ENCODE results near the gene DSCAM. TPM values are rescaled to one million over a fixed set of nuclear protein-coding genes. Genes with fewer than 3 reads are reported as not detected.

DSCAM gene
- total and polyA plus RNA-seq, 4 experiments from 2014 or later, result not detected

GRCh38 chr21:40769231-40769630 is 77.7 kb downstream of the DSCAM start:
- intact Hi-C loops (cut with micrococcal nuclease), result no loop called here
- Mint-ChIP-seq H3K4me3 (no peak overlapping the region), H3K27ac (no peak overlapping the region), H3K4me1 (no peaks in the 10 kb centered on the region), H3K9me3 (peaks cover 0 to 5% (median 2%) of the 10 kb centered on the region in 8 donors), H3K27me3 (no peaks in the 10 kb centered on the region), H3K36me3 (no peaks in the 10 kb centered on the region)
- Histone ChIP-seq H3K27ac (ENCODE audit: low read depth, low read length) (no peak overlapping the region), H3K4me3 (ENCODE audit: low read length in 2 of 2) (no peak overlapping the region), H3K36me3 (ENCODE audit: insufficient read depth, low read length) (no peaks in the 10 kb centered on the region), H3K9me3 (ENCODE audit: control insufficient read depth in 1 of 2, low read length in 2 of 2) (no peaks in the 10 kb centered on the region), H3K4me1 (ENCODE audit: insufficient read depth, low read length) (no peaks in the 10 kb centered on the region), H3K27me3 (ENCODE audit: insufficient read depth, low read length) (no peaks in the 10 kb centered on the region)
- ChIA-PET POLR2A (ENCODE audit: partially characterized antibody) (no interaction called here), CTCF (ENCODE audit: partially characterized antibody) (no interaction called here)
- DNase-seq, result no peak

- intact Hi-C loops (cut with micrococcal nuclease), result no loop called here
- DNase-seq, result no peak
- no peaks in the 10 kb centered on the region for H3K27me3 ChIP-seq (ENCODE audit: insufficient read depth, low read length)
- no peaks in the 10 kb centered on the region for H3K4me1 Mint-ChIP-seq
- ChIA-PET CTCF (ENCODE audit: partially characterized antibody) (no interaction called here), POLR2A (ENCODE audit: partially characterized antibody) (no interaction called here)
- no peaks in the 10 kb centered on the region for H3K36me3 Mint-ChIP-seq
- no peaks in the 10 kb centered on the region for H3K36me3 ChIP-seq (ENCODE audit: insufficient read depth, low read length)
- H3K27ac ChIP-seq (ENCODE audit: low read depth, low read length), result no peak overlapping the region
- H3K9me3 ChIP-seq (ENCODE audit: control insufficient read depth in 1 of 2, low read length in 2 of 2), result no peaks in the 10 kb centered on the region
- no peak overlapping the region for H3K4me3 Mint-ChIP-seq
- peaks cover 0 to 5% (median 1%) of the 10 kb centered on the region in 8 donors for H3K9me3 Mint-ChIP-seq
- no peaks in the 10 kb centered on the region for H3K27me3 Mint-ChIP-seq
- H3K27ac Mint-ChIP-seq, result no peak overlapping the region
- no peak overlapping the region for H3K4me3 ChIP-seq (ENCODE audit: low read length in 2 of 2)
- no peaks in the 10 kb centered on the region for H3K4me1 ChIP-seq (ENCODE audit: insufficient read depth, low read length)
Measured at GRCh38 chr21:40768056-40768455, 78.9 kb downstream of the DSCAM start.

- Mint-ChIP-seq H3K27me3 (no peaks in the 10 kb centered on the region), H3K9me3 (peaks cover 0 to 7% (median 0%) of the 10 kb centered on the region in 8 donors), H3K36me3 (no peaks in the 10 kb centered on the region), H3K27ac (no peak overlapping the region), H3K4me3 (no peak overlapping the region), H3K4me1 (no peaks in the 10 kb centered on the region)
- no peak overlapping the region for H3K4me3 ChIP-seq (ENCODE audit: low read length in 2 of 2)
- no peaks in the 10 kb centered on the region for H3K9me3 ChIP-seq (ENCODE audit: control insufficient read depth in 1 of 2, low read length in 2 of 2)
- H3K4me1 ChIP-seq (ENCODE audit: insufficient read depth, low read length), result no peaks in the 10 kb centered on the region
- no peaks in the 10 kb centered on the region for H3K27me3 ChIP-seq (ENCODE audit: insufficient read depth, low read length)
- ChIA-PET POLR2A (ENCODE audit: partially characterized antibody) (no interaction called here), CTCF (ENCODE audit: partially characterized antibody) (no interaction called here)
- intact Hi-C loops (cut with micrococcal nuclease), result no loop called here
- no peaks in the 10 kb centered on the region for H3K36me3 ChIP-seq (ENCODE audit: insufficient read depth, low read length)
- DNase-seq, result no peak
- no peak overlapping the region for H3K27ac ChIP-seq (ENCODE audit: low read depth, low read length)
Measured at GRCh38 chr21:40766381-40766780, 80.6 kb downstream of the DSCAM start.

GRCh38 chr21:40765811-40766210 is 81.1 kb downstream of the DSCAM start:
- H3K9me3 ChIP-seq (ENCODE audit: control insufficient read depth in 1 of 2, low read length in 2 of 2), result no peaks in the 10 kb centered on the region
- Mint-ChIP-seq H3K9me3 (peaks cover 0 to 5% (median 2%) of the 10 kb centered on the region in 8 donors), H3K27ac (no peak overlapping the region), H3K36me3 (no peaks in the 10 kb centered on the region), H3K27me3 (no peaks in the 10 kb centered on the region), H3K4me1 (no peaks in the 10 kb centered on the region), H3K4me3 (no peak overlapping the region)
- CTCF ChIA-PET (ENCODE audit: partially characterized antibody), result no interaction called here
- H3K27me3 ChIP-seq (ENCODE audit: insufficient read depth, low read length), result no peaks in the 10 kb centered on the region
- DNase-seq, result no peak
- H3K4me3 ChIP-seq (ENCODE audit: low read length in 2 of 2), result no peak overlapping the region
- no peak overlapping the region for H3K27ac ChIP-seq (ENCODE audit: low read depth, low read length)
- no peaks in the 10 kb centered on the region for H3K36me3 ChIP-seq (ENCODE audit: insufficient read depth, low read length)
- intact Hi-C loops (cut with micrococcal nuclease), result no loop called here
- no peaks in the 10 kb centered on the region for H3K4me1 ChIP-seq (ENCODE audit: insufficient read depth, low read length)
- POLR2A ChIA-PET (ENCODE audit: partially characterized antibody), result no interaction called here

GRCh38 chr21:40760821-40761220 is 86.1 kb downstream of the DSCAM start:
- DNase-seq, result no peak
- Histone ChIP-seq H3K4me3 (ENCODE audit: low read length in 2 of 2) (no peak overlapping the region), H3K4me1 (ENCODE audit: insufficient read depth, low read length) (no peaks in the 10 kb centered on the region), H3K27ac (ENCODE audit: low read depth, low read length) (no peak overlapping the region), H3K9me3 (ENCODE audit: control insufficient read depth in 1 of 2, low read length in 2 of 2) (no peaks in the 10 kb centered on the region), H3K36me3 (ENCODE audit: insufficient read depth, low read length) (no peaks in the 10 kb centered on the region), H3K27me3 (ENCODE audit: insufficient read depth, low read length) (no peaks in the 10 kb centered on the region)
- Mint-ChIP-seq H3K36me3 (no peaks in the 10 kb centered on the region), H3K27me3 (peaks cover 0 to 1% of the 10 kb centered on the region in 2 donors), H3K9me3 (peaks cover 0 to 20% (median 4%) of the 10 kb centered on the region in 8 donors), H3K4me1 (no peaks in the 10 kb centered on the region), H3K4me3 (no peak overlapping the region), H3K27ac (no peak overlapping the region)
- CTCF ChIA-PET (ENCODE audit: partially characterized antibody), result no interaction called here
- POLR2A ChIA-PET (ENCODE audit: partially characterized antibody), result no interaction called here
- intact Hi-C loops (cut with micrococcal nuclease), result no loop called here

GRCh38 chr21:40759061-40759460 is 87.9 kb downstream of the DSCAM start:
- H3K27me3 Mint-ChIP-seq, result peaks cover 0 to 2% of the 10 kb centered on the region in 2 donors
- no peak overlapping the region for H3K4me3 Mint-ChIP-seq
- no peak overlapping the region for H3K4me3 ChIP-seq (ENCODE audit: low read length in 2 of 2)
- no peaks in the 10 kb centered on the region for H3K4me1 ChIP-seq (ENCODE audit: insufficient read depth, low read length)
- H3K9me3 Mint-ChIP-seq, result peaks cover 0 to 20% (median 3%) of the 10 kb centered on the region in 8 donors
- no peak for DNase-seq
- no peaks in the 10 kb centered on the region for H3K9me3 ChIP-seq (ENCODE audit: control insufficient read depth in 1 of 2, low read length in 2 of 2)
- no peaks in the 10 kb centered on the region for H3K36me3 Mint-ChIP-seq
- no peak overlapping the region for H3K27ac ChIP-seq (ENCODE audit: low read depth, low read length)
- H3K36me3 ChIP-seq (ENCODE audit: insufficient read depth, low read length), result no peaks in the 10 kb centered on the region
- ChIA-PET POLR2A (ENCODE audit: partially characterized antibody) (no interaction called here), CTCF (ENCODE audit: partially characterized antibody) (no interaction called here)
- no peaks in the 10 kb centered on the region for H3K27me3 ChIP-seq (ENCODE audit: insufficient read depth, low read length)
- no peak overlapping the region for H3K27ac Mint-ChIP-seq
- H3K4me1 Mint-ChIP-seq, result no peaks in the 10 kb centered on the region
- intact Hi-C loops (cut with micrococcal nuclease), result no loop called here

GRCh38 chr21:40757366-40757765 is 89.6 kb downstream of the DSCAM start:
- CTCF ChIA-PET (ENCODE audit: partially characterized antibody), result no interaction called here
- intact Hi-C loops (cut with micrococcal nuclease), result no loop called here

GRCh38 chr21:40754466-40754865 is 92.5 kb downstream of the DSCAM start:
- H3K36me3 Mint-ChIP-seq, result no peaks in the 10 kb centered on the region
- Histone ChIP-seq H3K9me3 (ENCODE audit: control insufficient read depth in 1 of 2, low read length in 2 of 2) (no peaks in the 10 kb centered on the region), H3K4me3 (ENCODE audit: low read length in 2 of 2) (no peak overlapping the region), H3K4me1 (ENCODE audit: insufficient read depth, low read length) (no peaks in the 10 kb centered on the region), H3K27me3 (ENCODE audit: insufficient read depth, low read length) (no peaks in the 10 kb centered on the region), H3K36me3 (ENCODE audit: insufficient read depth, low read length) (no peaks in the 10 kb centered on the region), H3K27ac (ENCODE audit: low read depth, low read length) (no peak overlapping the region)
- no peak for DNase-seq
- CTCF ChIA-PET (ENCODE audit: partially characterized antibody), result no interaction called here
- H3K4me1 Mint-ChIP-seq, result no peaks in the 10 kb centered on the region
- no peak overlapping the region for H3K4me3 Mint-ChIP-seq
- intact Hi-C loops (cut with micrococcal nuclease), result no loop called here
- no peak overlapping the region for H3K27ac Mint-ChIP-seq
- H3K9me3 Mint-ChIP-seq, result peaks cover 0 to 12% (median 3%) of the 10 kb centered on the region in 8 donors
- H3K27me3 Mint-ChIP-seq, result peaks cover 0 to 3% of the 10 kb centered on the region in 2 donors
- POLR2A ChIA-PET (ENCODE audit: partially characterized antibody), result no interaction called here

More at GRCh38 chr21:40757366-40757765, 89.6 kb downstream of the DSCAM start:
- Mint-ChIP-seq H3K27me3 (peaks cover 0 to 3% of the 10 kb centered on the region in 2 donors), H3K4me1 (no peaks in the 10 kb centered on the region), H3K4me3 (no peak overlapping the region), H3K27ac (no peak overlapping the region), H3K9me3 (peaks cover 0 to 20% (median 3%) of the 10 kb centered on the region in 8 donors), H3K36me3 (no peaks in the 10 kb centered on the region)
- H3K27ac ChIP-seq (ENCODE audit: low read depth, low read length), result no peak overlapping the region
- no peaks in the 10 kb centered on the region for H3K4me1 ChIP-seq (ENCODE audit: insufficient read depth, low read length)
- H3K9me3 ChIP-seq (ENCODE audit: control insufficient read depth in 1 of 2, low read length in 2 of 2), result no peaks in the 10 kb centered on the region
- H3K4me3 ChIP-seq (ENCODE audit: low read length in 2 of 2), result no peak overlapping the region
- POLR2A ChIA-PET (ENCODE audit: partially characterized antibody), result no interaction called here
- no peaks in the 10 kb centered on the region for H3K27me3 ChIP-seq (ENCODE audit: insufficient read depth, low read length)
- no peak for DNase-seq
- H3K36me3 ChIP-seq (ENCODE audit: insufficient read depth, low read length), result no peaks in the 10 kb centered on the region
